Central memory CD8-positive, alpha-beta T cell (primary cell): Measurements from ENCODE around the gene HSD17B8.
"Not testable (repeated sequence)": the region's sequence is repeated elsewhere in the genome, so short reads cannot be mapped to it uniquely, and the experiment has no call there.

Experiments used
- ATAC-seq: fragments of 150-1000 bp; cut with Tn5 transposase; replicated peaks from 2 replicates; pipeline ENCODE4 v1.10.0; 2022; ENCODE audit warnings: mild to moderate bottlenecking, moderate FRiP score, moderate number of reproducible peaks; ENCODE audit not compliant: poor library complexity, severe bottlenecking; ENCODE audit errors: extremely low read depth
- DNase-seq, 2 donors: peaks; one replicate each; pipeline ENCODE4 v3.0.0; 2021; ENCODE audit warnings: low spot score in 2 of 2
- H3K27ac Mint-ChIP-seq: one replicate; pipeline ENCODE4 v1.8.0; 2022; ENCODE audit warnings: low read depth, mild to moderate bottlenecking, moderate library complexity, mixed read lengths
- H3K27me3 Mint-ChIP-seq: one replicate; pipeline ENCODE4 v1.8.0; 2022; ENCODE audit warnings: mixed read lengths
- H3K36me3 Mint-ChIP-seq: one replicate; pipeline ENCODE4 v1.8.0; 2022; ENCODE audit warnings: mild to moderate bottlenecking, moderate library complexity, mixed read lengths; ENCODE audit not compliant: insufficient read depth
- H3K4me1 Mint-ChIP-seq: one replicate; pipeline ENCODE4 v1.8.0; 2022; ENCODE audit warnings: mixed read lengths
- H3K4me3 Mint-ChIP-seq: one replicate; pipeline ENCODE4 v1.8.0; 2022; ENCODE audit warnings: mild to moderate bottlenecking, moderate library complexity, mixed read lengths
- H3K9me3 Mint-ChIP-seq: one replicate; pipeline ENCODE4 v1.8.0; 2022; ENCODE audit warnings: mixed read lengths

HSD17B8 gene

GRCh38 chr6:33217681-33218080, 13.2 kb downstream of the HSD17B8 start:
- ATAC-seq (no peak), DNase-seq (no peak)
- no peaks in the 10 kb centered on the region for H3K9me3 Mint-ChIP-seq
- H3K4me3 Mint-ChIP-seq, result no peak overlapping the region
- peaks cover 76% of the 10 kb centered on the region for H3K27me3 Mint-ChIP-seq
- peaks cover 19% of the 10 kb centered on the region for H3K4me1 Mint-ChIP-seq
- H3K36me3 Mint-ChIP-seq, result peaks cover 3% of the 10 kb centered on the region
- no peak overlapping the region for H3K27ac Mint-ChIP-seq

DNA sequence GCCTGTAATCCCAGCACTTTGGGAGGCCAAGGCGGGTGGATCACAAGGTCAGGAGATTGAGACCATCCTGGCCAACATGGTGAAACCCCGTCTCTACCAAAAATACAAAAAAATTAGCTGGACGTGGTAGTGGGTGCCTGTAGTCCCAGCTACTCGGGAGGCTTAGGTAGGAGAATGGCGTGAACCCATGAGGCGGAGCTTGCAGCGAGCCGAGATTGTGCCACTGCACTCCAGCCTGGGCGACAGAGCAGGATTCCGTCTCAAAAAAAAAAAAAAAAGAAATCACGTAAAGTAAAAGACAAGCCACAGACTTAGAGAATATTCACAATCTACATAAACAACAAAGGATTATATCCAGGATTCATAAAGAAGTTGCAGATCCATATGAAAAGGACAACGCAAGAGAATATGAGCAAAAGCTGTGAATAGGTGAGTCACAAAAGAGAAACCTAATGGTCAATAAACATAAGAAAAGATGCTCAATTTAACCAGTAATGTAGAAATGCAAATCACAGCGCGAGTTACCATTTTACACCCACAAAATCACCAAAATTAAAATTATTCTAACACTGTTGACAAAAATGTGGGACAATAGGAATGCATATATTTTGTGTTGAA, 22.2 kb downstream of the HSD17B8 start:
- H3K4me3 Mint-ChIP-seq, ATAC-seq, H3K4me1 Mint-ChIP-seq, H3K27ac Mint-ChIP-seq, H3K36me3 Mint-ChIP-seq, H3K9me3 Mint-ChIP-seq, DNase-seq: not testable (repeated sequence)
- H3K27me3 Mint-ChIP-seq, result peaks cover 49% of the 10 kb centered on the region

- Mint-ChIP-seq H3K36me3 (no peaks in the 10 kb centered on the region), H3K27ac (no peak overlapping the region), H3K9me3 (no peaks in the 10 kb centered on the region), H3K4me1 (no peaks in the 10 kb centered on the region), H3K27me3 (peaks cover 56% of the 10 kb centered on the region), H3K4me3 (no peak overlapping the region)
- ATAC-seq (no peak), DNase-seq (no peak)
Measured at GRCh38 chr6:33235221-33235634, 30.8 kb downstream of the HSD17B8 start.

DNA sequence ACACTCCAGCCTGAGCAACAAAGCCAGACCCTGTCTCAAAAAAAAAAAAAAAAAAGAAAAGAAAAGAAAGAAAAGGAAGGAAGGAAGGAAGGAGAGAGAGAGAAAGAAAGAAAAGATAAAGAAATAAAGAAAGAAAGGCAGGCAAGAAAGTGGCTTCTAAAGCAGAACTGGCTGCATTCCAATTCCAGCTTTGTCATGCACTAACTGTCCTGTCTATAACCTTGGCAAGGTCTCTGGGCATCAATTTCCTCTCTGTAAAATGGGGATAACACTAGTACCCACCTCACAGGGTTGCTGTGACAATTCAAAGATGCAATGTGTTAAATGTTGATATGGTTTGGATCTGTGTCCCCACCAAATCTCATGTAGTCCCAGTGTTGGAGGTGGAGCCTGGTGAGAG, 31.9 kb downstream of the HSD17B8 start:
- Mint-ChIP-seq H3K4me1 (no peaks in the 10 kb centered on the region), H3K4me3 (no peak overlapping the region)

DNA sequence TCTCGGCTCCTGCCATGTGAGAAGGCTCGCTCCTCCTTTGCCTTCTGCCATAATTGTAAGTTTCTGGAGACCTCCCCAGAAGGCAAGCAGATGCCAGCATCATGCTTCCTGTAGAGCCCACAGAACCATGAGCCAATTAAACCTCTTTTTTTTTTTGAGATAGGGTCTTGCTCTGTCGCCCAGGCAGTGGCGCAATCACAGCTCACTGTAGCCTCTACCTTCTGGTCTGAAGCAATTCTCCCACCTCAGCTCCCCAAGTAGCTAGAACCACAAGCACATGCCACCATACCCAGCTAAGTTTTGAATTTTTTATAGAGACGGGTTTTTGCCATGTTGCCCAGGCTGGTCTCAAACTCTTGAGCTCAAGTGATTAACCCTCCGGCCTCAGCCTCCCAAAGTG, 32.4 kb downstream of the HSD17B8 start:
- Mint-ChIP-seq H3K4me1 (peaks cover 4% of the 10 kb centered on the region), H3K4me3 (no peak overlapping the region), H3K27me3 (peaks cover 48% of the 10 kb centered on the region), H3K9me3 (no peaks in the 10 kb centered on the region), H3K27ac (no peak overlapping the region), H3K36me3 (no peaks in the 10 kb centered on the region)
- ATAC-seq (no peak), DNase-seq (no peak)

More for the DNA sequence above, 31.9 kb downstream of the HSD17B8 start:
- ATAC-seq, result no peak
- Mint-ChIP-seq H3K27ac (no peak overlapping the region), H3K36me3 (no peaks in the 10 kb centered on the region), H3K27me3 (peaks cover 53% of the 10 kb centered on the region), H3K9me3 (no peaks in the 10 kb centered on the region)
- DNase-seq, result no peak

GRCh38 chr6:33237741-33238140, 33.3 kb downstream of the HSD17B8 start:
- no peak overlapping the region for H3K4me3 Mint-ChIP-seq
- peaks cover 54% of the 10 kb centered on the region for H3K27me3 Mint-ChIP-seq
- no peak overlapping the region for H3K27ac Mint-ChIP-seq
- H3K9me3 Mint-ChIP-seq, result no peaks in the 10 kb centered on the region
- no peak for DNase-seq
- H3K36me3 Mint-ChIP-seq, result no peaks in the 10 kb centered on the region
- H3K4me1 Mint-ChIP-seq, result peaks cover 10% of the 10 kb centered on the region
- no peak for ATAC-seq

GRCh38 chr6:33241968-33242367, 37.5 kb downstream of the HSD17B8 start:
- no peaks in the 10 kb centered on the region for H3K9me3 Mint-ChIP-seq
- no peaks in the 10 kb centered on the region for H3K36me3 Mint-ChIP-seq
- no peak overlapping the region for H3K4me3 Mint-ChIP-seq
- peaks cover 10% of the 10 kb centered on the region for H3K4me1 Mint-ChIP-seq
- ATAC-seq (no peak), DNase-seq (no peak)
- no peak overlapping the region for H3K27ac Mint-ChIP-seq
- H3K27me3 Mint-ChIP-seq, result peaks cover 26% of the 10 kb centered on the region

GRCh38 chr6:33243476-33243875, 39.0 kb downstream of the HSD17B8 start:
- H3K36me3 Mint-ChIP-seq, result peaks cover 3% of the 10 kb centered on the region
- H3K27me3 Mint-ChIP-seq, result peaks cover 26% of the 10 kb centered on the region
- DNase-seq (no peak), ATAC-seq (no peak)
- no peak overlapping the region for H3K27ac Mint-ChIP-seq
- no peaks in the 10 kb centered on the region for H3K9me3 Mint-ChIP-seq
- H3K4me3 Mint-ChIP-seq, result no peak overlapping the region
- H3K4me1 Mint-ChIP-seq, result peaks cover 18% of the 10 kb centered on the region

- ATAC-seq (peak; percentile 38), DNase-seq (peak; percentile 86 to 95)
- no peaks in the 10 kb centered on the region for H3K27me3 Mint-ChIP-seq
- peaks cover 21% of the 10 kb centered on the region for H3K36me3 Mint-ChIP-seq
- peak overlapping the region; percentile 87 for H3K4me3 Mint-ChIP-seq
- peaks cover 36% of the 10 kb centered on the region for H3K4me1 Mint-ChIP-seq
- no peaks in the 10 kb centered on the region for H3K9me3 Mint-ChIP-seq
- peak overlapping the region; percentile 93 for H3K27ac Mint-ChIP-seq
Measured at GRCh38 chr6:33247977-33248642, 43.7 kb downstream of the HSD17B8 start.

DNA sequence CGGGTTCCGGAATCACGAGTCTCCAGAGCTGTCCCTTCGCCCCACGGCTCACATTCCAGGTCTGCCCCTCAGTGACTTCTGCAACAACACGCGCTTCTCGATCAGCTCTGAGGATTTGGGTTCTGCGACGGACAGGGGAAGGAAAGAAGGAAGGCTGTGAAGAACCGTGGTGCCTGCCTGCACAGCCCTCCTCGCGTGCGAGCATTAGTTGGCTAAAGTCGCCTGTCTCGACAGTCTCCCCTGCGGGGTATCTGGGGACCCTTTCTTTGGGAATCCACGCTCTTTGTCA, 44.1 kb downstream of the HSD17B8 start:
- H3K27me3 Mint-ChIP-seq, result no peaks in the 10 kb centered on the region
- H3K9me3 Mint-ChIP-seq, result no peaks in the 10 kb centered on the region
- ATAC-seq (peak; percentile 37), DNase-seq (no peak)
- peak overlapping the region; percentile 93 for H3K27ac Mint-ChIP-seq
- H3K36me3 Mint-ChIP-seq, result peaks cover 21% of the 10 kb centered on the region
- H3K4me1 Mint-ChIP-seq, result peaks cover 36% of the 10 kb centered on the region
- H3K4me3 Mint-ChIP-seq, result peak overlapping the region; percentile 87

- ATAC-seq (peak; percentile 90), DNase-seq (peak; percentile 89 to 95)
- peak overlapping the region; percentile 87 for H3K4me3 Mint-ChIP-seq
- no peaks in the 10 kb centered on the region for H3K9me3 Mint-ChIP-seq
- peaks cover 36% of the 10 kb centered on the region for H3K4me1 Mint-ChIP-seq
- peak overlapping the region; percentile 93 for H3K27ac Mint-ChIP-seq
- peaks cover 23% of the 10 kb centered on the region for H3K36me3 Mint-ChIP-seq
- H3K27me3 Mint-ChIP-seq, result no peaks in the 10 kb centered on the region
Measured at GRCh38 chr6:33248932-33249731, 44.7 kb downstream of the HSD17B8 start.

- no peaks in the 10 kb centered on the region for H3K9me3 Mint-ChIP-seq
- peaks cover 30% of the 10 kb centered on the region for H3K36me3 Mint-ChIP-seq
- DNase-seq (no peak), ATAC-seq (no peak)
- H3K4me3 Mint-ChIP-seq, result peak overlapping the region; percentile 87
- peaks cover 36% of the 10 kb centered on the region for H3K4me1 Mint-ChIP-seq
- H3K27ac Mint-ChIP-seq, result peak overlapping the region; percentile 93
- no peaks in the 10 kb centered on the region for H3K27me3 Mint-ChIP-seq
Measured at GRCh38 chr6:33249732-33250630, 45.5 kb downstream of the HSD17B8 start.
